AG09319 (cell line): Measurements from ENCODE around the gene KRTAP12-4.

Experiments
- DNase-seq: peaks from one replicate; pipeline ENCODE4 v3.0.0-alpha.2; 2010; ENCODE audit warnings: low read depth; ENCODE audit errors: extremely low read depth
- CTCF ChIP-seq: IDR thresholded peaks from 2 replicates; pipeline ENCODE4 v1.5.1; 2011; ENCODE audit warnings: low read depth, mild to moderate bottlenecking, inconsistent platforms, low read length, moderate library complexity

Gene KRTAP12-4, protein sequence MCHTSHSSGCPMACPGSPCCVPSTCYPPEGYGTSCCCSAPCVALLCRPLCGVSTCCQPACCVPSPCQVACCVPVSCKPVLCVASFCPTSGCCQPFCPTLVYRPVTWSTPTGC

DNA sequence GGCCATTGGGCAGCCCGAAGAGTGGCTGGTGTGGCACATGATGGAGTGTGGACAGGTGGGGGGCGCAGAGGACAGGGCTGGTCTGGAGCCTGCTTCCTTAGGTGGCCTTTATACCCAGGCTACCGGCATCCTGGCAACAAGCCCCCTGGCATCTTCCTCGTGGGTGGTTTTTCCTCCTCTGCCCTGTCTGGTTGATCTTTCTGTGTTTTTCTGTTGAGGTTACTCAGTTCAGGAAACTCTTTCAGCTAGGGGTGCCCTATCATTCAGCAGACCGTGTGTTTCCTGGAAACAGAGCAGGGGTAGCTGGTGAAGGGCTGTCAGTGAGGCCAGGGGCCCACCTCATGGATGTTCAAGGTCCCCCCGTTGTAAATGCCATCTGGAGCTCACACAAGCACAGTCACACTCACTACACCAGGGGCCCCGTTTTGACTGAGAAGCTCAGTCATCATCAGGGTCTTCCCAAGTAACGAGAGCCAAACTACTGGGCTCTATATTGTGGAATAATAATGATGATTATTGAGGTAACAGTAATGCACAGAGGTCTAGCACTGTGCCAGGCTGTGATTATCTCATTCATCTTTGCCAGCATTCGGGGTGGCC lies at the start of gene KRTAP12-4:
KRTAP12-4 (minus strand) TSS at position 84 of the 600 bp plus-strand sequence; CDS start at position 39, 45 bp downstream.
- TF ChIP-seq CTCF, result no peak

DNA sequence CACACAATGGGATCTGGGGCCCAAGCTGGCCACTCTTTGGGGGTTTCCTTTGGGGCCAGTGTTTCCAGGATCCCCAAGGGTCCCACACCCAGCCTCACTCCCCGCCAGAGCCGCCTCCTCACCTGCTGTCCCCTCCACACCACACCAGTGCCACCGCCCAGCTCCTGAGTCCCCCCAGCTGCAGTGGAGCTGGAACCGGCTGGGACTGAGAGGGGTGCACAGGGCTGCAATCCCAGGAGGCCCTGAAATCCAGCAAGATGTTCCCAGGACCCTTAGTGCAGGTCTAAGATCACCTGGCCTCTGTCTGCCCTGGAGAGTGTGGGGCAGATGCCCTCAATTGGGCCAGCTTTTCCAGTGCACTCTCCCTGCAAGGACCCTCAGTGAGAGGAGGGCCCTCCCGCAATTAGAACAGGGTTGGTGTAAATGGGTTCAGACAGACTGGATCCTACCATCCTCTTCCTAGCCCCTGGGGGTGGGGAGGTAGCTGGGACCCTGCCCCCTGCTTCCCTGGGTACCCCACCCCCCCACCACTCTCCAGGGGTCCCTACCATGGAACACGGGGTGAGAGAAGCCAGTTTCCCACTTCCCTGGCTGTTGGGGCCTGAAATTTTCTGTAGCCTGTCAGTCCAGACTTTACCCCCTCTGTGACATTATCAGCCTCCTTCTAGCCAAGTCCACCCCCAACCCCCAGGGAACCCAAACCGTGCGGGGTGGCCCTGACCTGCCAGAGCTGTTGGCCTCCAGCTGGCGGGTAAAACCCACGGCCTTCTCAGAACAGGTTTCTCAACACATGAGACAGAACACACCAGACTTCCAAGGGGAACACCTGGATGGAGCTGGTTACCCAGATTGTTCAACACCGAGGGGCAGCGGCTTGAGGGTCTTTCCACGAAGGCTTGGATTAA lies 49.5 kb upstream of the KRTAP12-4 start:
- no peak for DNase-seq
- no peak for TF ChIP-seq CTCF

More for the DNA sequence above, at the start of gene KRTAP12-4:
- DNase-seq, result no peak

- no peak for DNase-seq
- no peak for TF ChIP-seq CTCF
Observed at GRCh38 chr21:44702973-44703730, 48.7 kb upstream of the KRTAP12-4 start.

DNA sequence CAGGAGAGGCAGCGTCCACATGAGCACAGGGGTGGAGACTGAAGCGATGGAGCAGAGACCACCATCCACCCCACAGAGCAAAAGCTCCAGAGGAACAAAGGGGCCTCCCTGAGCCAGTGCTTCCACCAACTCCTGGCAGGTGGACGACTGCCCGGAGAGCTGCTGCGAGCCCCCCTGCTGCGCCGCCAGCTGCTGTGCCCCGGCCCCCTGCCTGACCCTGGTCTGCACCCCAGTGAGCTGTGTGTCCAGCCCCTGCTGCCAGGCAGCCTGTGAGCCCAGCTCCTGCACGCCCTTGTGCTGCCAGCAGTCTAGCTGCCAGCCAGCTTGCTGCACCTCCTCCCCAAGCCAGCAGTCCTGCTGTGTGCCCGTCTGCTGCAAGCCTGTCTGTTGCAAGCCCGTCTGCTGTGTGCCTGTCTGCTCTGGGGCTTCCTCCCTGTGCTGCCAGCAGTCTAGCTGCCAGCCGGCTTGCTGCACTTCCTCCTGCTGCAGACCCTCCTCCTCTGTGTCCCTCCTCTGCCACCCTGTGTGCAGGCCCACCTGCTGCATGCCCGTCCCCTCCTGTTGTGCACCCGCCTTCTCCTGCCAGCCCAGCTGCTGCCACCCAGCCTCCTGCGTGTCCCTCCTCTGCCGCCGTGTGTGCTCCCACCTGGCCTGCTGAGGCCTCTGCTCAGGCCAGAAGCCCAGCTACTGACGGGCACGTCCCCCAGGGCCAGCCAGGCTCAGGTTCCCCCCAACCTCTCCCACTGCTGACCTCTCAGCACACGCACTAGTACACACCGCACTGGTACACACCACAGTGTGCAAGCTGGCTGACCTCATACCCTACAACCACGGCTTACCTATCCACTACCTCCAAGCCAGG lies 47.9 kb upstream of the KRTAP12-4 start:
- DNase-seq, result no peak
- TF ChIP-seq CTCF, result no peak

GRCh38 chr21:44701541-44701940 lies 47.1 kb upstream of the KRTAP12-4 start:
- no peak for TF ChIP-seq CTCF
- DNase-seq, result no peak

GRCh38 chr21:44701023-44701400 lies 46.6 kb upstream of the KRTAP12-4 start:
- TF ChIP-seq CTCF, result no peak
- no peak for DNase-seq
